Hepatocyte (in vitro differentiated cells): ENCODE measurements around the gene NPAS3. TPM values are rescaled to one million over a fixed set of nuclear protein-coding genes. Genes with fewer than 3 reads are reported as not detected.
A peak's percentile ranks its signal among the peaks of the same experiment; 100 is the strongest.

Source experiments
- DNase-seq: peaks from one replicate; pipeline ENCODE4 v3.0.0-alpha.2; 2016; ENCODE audit warnings: low spot score
- H2AFZ ChIP-seq: fragments of 200-600 bp; sonication (generic); 2 replicates; pipeline ENCODE4 v1.6.0; 2016; ENCODE audit warnings: antibody characterized with exemption, mild to moderate bottlenecking
- H3K27ac ChIP-seq: fragments of 200-600 bp; sonication (generic); 2 replicates; pipeline ENCODE4 v1.5.1; 2016; ENCODE audit warnings: mild to moderate bottlenecking
- H3K27me3 ChIP-seq: fragments of 200-600 bp; sonication (generic); 2 replicates; pipeline ENCODE4 v1.6.1; 2016
- H3K36me3 ChIP-seq: fragments of 200-600 bp; sonication (generic); replicated peaks from 2 replicates; pipeline ENCODE4 v1.5.1; 2016; ENCODE audit warnings: low read depth; ENCODE audit not compliant: insufficient read depth
- H3K4me1 ChIP-seq: fragments of 200-600 bp; sonication (generic); 2 replicates; pipeline ENCODE4 v1.5.1; 2016; ENCODE audit warnings: mild to moderate bottlenecking, moderate library complexity; ENCODE audit not compliant: insufficient read depth
- H3K4me2 ChIP-seq: fragments of 200-600 bp; sonication (generic); 2 replicates; pipeline ENCODE4 v1.6.0; 2016
- H3K4me3 ChIP-seq: fragments of 200-600 bp; sonication (generic); 2 replicates; pipeline ENCODE4 v1.5.1; 2016; ENCODE audit warnings: mild to moderate bottlenecking
- H3K79me2 ChIP-seq: fragments of 200-600 bp; sonication (generic); 2 replicates; pipeline ENCODE4 v1.6.0; 2017; ENCODE audit warnings: mild to moderate bottlenecking
- H3K9me2 ChIP-seq: fragments of 200-600 bp; sonication (generic); replicated peaks from 2 replicates; pipeline ENCODE4 v1.6.0; 2017; ENCODE audit warnings: mild to moderate bottlenecking; ENCODE audit not compliant: insufficient read depth
- H3K9me3 ChIP-seq: fragments of 200-600 bp; sonication (generic); 2 replicates; pipeline ENCODE4 v1.5.1; 2016; ENCODE audit warnings: low read depth, mild to moderate bottlenecking
- H4K20me1 ChIP-seq: fragments of 200-600 bp; sonication (generic); 2 replicates; pipeline ENCODE4 v1.6.0; 2016; ENCODE audit warnings: mild to moderate bottlenecking; ENCODE audit not compliant: insufficient read depth, poor library complexity, severe bottlenecking
- EZH2 ChIP-seq: fragments of 200-600 bp; sonication (generic); IDR thresholded peaks from 2 replicates; pipeline ENCODE4 v1.6.1; 2016; ENCODE audit warnings: antibody characterized with exemption, mild to moderate bottlenecking, borderline replicate concordance
- EZH2phosphoT487 ChIP-seq: fragments of 200-600 bp; sonication (generic); IDR thresholded peaks from one replicate; pipeline ENCODE4 v1.6.1; 2018; ENCODE audit warnings: antibody characterized with exemption, mild to moderate bottlenecking, low read depth, moderate library complexity; ENCODE audit not compliant: unreplicated experiment, severe bottlenecking
- WGBS: methylation state at CpG from one replicate; pipeline ENCODE4 v1.1.6; 2016; ENCODE audit warnings: low lambda C conversion rate; ENCODE audit errors: missing lambda C conversion rate; 5-methylcytosine and 5-hydroxymethylcytosine counted together
- polyA plus RNA-seq: library from polyadenylated mRNA; unstranded; fragments of >200 nt; fragmentation: Nextera tagmentation; extraction: Ambion mirVana; gene quantifications from 2 replicates; pipeline ENCODE4 v1.2.1, GENCODE V29; 2016
- total RNA-seq: library from RNA; depleted of rRNA; stranded (reverse); fragments of >200 nt; gene quantifications from 2 replicates; pipeline ENCODE4 v1.2.3, GENCODE V29; 2014
- TF ChIP-seq, protein P1 (sequence below): fragments of 200-600 bp; sonication (generic); IDR thresholded peaks from 2 replicates; pipeline ENCODE4 v1.5.1; 2016; ENCODE audit warnings: antibody characterized with exemption, mild to moderate bottlenecking; ENCODE audit not compliant: poor library complexity

The NPAS3 gene
- total and polyA plus RNA-seq, 2 experiments from 2014 or later, result 0.11 to 1.1 TPM

GRCh38 chr14:33163600-33163999, 224.9 kb downstream of the NPAS3 start:
- TF ChIP-seq EZH2phosphoT487, result no peak
- TF ChIP-seq, protein P1, sequence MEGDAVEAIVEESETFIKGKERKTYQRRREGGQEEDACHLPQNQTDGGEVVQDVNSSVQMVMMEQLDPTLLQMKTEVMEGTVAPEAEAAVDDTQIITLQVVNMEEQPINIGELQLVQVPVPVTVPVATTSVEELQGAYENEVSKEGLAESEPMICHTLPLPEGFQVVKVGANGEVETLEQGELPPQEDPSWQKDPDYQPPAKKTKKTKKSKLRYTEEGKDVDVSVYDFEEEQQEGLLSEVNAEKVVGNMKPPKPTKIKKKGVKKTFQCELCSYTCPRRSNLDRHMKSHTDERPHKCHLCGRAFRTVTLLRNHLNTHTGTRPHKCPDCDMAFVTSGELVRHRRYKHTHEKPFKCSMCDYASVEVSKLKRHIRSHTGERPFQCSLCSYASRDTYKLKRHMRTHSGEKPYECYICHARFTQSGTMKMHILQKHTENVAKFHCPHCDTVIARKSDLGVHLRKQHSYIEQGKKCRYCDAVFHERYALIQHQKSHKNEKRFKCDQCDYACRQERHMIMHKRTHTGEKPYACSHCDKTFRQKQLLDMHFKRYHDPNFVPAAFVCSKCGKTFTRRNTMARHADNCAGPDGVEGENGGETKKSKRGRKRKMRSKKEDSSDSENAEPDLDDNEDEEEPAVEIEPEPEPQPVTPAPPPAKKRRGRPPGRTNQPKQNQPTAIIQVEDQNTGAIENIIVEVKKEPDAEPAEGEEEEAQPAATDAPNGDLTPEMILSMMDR, result no peak
- no peak for TF ChIP-seq EZH2
- WGBS, result 87% methylated on average over 2 of the region's 2 CpGs
- DNase-seq, result no peak
- no peaks in the 10 kb centered on the region for H4K20me1 ChIP-seq
- no peaks in the 10 kb centered on the region for H3K9me3 ChIP-seq
- no peaks in the 10 kb centered on the region for H3K36me3 ChIP-seq
- no peaks in the 10 kb centered on the region for H3K79me2 ChIP-seq
- no peak overlapping the region for H3K4me2 ChIP-seq
- no peak overlapping the region for H3K27ac ChIP-seq
- no peaks in the 10 kb centered on the region for H3K27me3 ChIP-seq
- H2AFZ ChIP-seq, result no peak overlapping the region
- no peaks in the 10 kb centered on the region for H3K9me2 ChIP-seq
- H3K4me3 ChIP-seq, result no peak overlapping the region
- H3K4me1 ChIP-seq, result no peaks in the 10 kb centered on the region

GRCh38 chr14:33165144-33165925, 226.7 kb downstream of the NPAS3 start:
- no peaks in the 10 kb centered on the region for H3K27me3 ChIP-seq
- no peaks in the 10 kb centered on the region for H3K79me2 ChIP-seq
- peak; percentile 5 for DNase-seq
- H3K9me3 ChIP-seq, result no peaks in the 10 kb centered on the region
- H4K20me1 ChIP-seq, result no peaks in the 10 kb centered on the region
- no peaks in the 10 kb centered on the region for H3K36me3 ChIP-seq
- H3K4me3 ChIP-seq, result no peak overlapping the region
- no peaks in the 10 kb centered on the region for H3K4me1 ChIP-seq
- no peak overlapping the region for H3K4me2 ChIP-seq
- 49% methylated on average over 8 of the region's 8 CpGs for WGBS
- no peaks in the 10 kb centered on the region for H3K9me2 ChIP-seq
- H3K27ac ChIP-seq, result no peak overlapping the region
- TF ChIP-seq EZH2, result no peak
- TF ChIP-seq, protein P1, result no peak
- no peak for TF ChIP-seq EZH2phosphoT487
- no peak overlapping the region for H2AFZ ChIP-seq

- Histone ChIP-seq H3K27ac (no peak overlapping the region), H3K4me3 (no peak overlapping the region), H2AFZ (no peak overlapping the region), H3K9me3 (no peaks in the 10 kb centered on the region), H3K36me3 (no peaks in the 10 kb centered on the region), H4K20me1 (no peaks in the 10 kb centered on the region), H3K79me2 (no peaks in the 10 kb centered on the region), H3K9me2 (no peaks in the 10 kb centered on the region), H3K27me3 (no peaks in the 10 kb centered on the region), H3K4me2 (no peak overlapping the region), H3K4me1 (no peaks in the 10 kb centered on the region)
- WGBS, result 73% methylated on average over 5 of the region's 5 CpGs
- TF ChIP-seq EZH2phosphoT487 (no peak), EZH2 (no peak)
- TF ChIP-seq, protein P1, result no peak
- no peak for DNase-seq
Measured at GRCh38 chr14:33165926-33166289, 227.2 kb downstream of the NPAS3 start.

- Histone ChIP-seq H3K4me3 (no peak overlapping the region), H3K27ac (no peak overlapping the region), H3K9me3 (no peaks in the 10 kb centered on the region), H3K4me1 (no peaks in the 10 kb centered on the region), H3K27me3 (no peaks in the 10 kb centered on the region), H3K36me3 (no peaks in the 10 kb centered on the region), H3K79me2 (no peaks in the 10 kb centered on the region), H3K9me2 (no peaks in the 10 kb centered on the region), H3K4me2 (no peak overlapping the region), H4K20me1 (no peaks in the 10 kb centered on the region), H2AFZ (no peak overlapping the region)
- no peak for TF ChIP-seq EZH2phosphoT487
- TF ChIP-seq EZH2, result no peak
- TF ChIP-seq, protein P1, result no peak
- no peak for DNase-seq
Measured at GRCh38 chr14:33175951-33176350, 237.3 kb downstream of the NPAS3 start.
